Body of pancreas (tissue), 4 donors: ENCODE results near the gene STX16. TPM values are rescaled to one million over a fixed set of nuclear protein-coding genes. Genes with fewer than 3 reads are reported as not detected.

Experiments
- ATAC-seq: fragments of 150-250 bp; one replicate; pipeline ENCODE4 v1.9.1; 2016
- DNase-seq, 4 donors: peaks; one replicate each; pipeline ENCODE4 v3.0.0-alpha.2; 2019
- H3K27ac ChIP-seq, 4 donors: fragments of 200-600 bp; sonication (generic); 1 replicate in 3 of 4; 2 replicates in 1 of 4; pipeline versions ENCODE4 v1.5.1 to v1.6.1; 2016 to 2019; ENCODE audit warnings: mild to moderate bottlenecking in 1 of 4, mixed read lengths in 1 of 4, moderate library complexity in 1 of 4
- H3K27me3 ChIP-seq, 2 donors: fragments of 200-600 bp; sonication (generic); one replicate each; pipeline ENCODE4 v1.6.0; 2016; ENCODE audit warnings: mild to moderate bottlenecking in 1 of 2
- H3K36me3 ChIP-seq, 2 donors: fragments of 200-600 bp; sonication (generic); replicated peaks in 1 of 2; 2 replicates each; pipeline ENCODE4 v1.5.1; 2016; ENCODE audit warnings: low read depth in 2 of 2; ENCODE audit not compliant: insufficient read depth in 1 of 2
- H3K4me1 ChIP-seq: fragments of 200-600 bp; sonication (generic); one replicate; pipeline ENCODE4 v1.6.0; 2016
- H3K4me3 ChIP-seq, 2 donors: fragments of 200-600 bp; sonication (generic); 1 replicate in 1 of 2; 2 replicates in 1 of 2; pipeline ENCODE4 v1.5.1; 2016 to 2019
- H3K9me3 ChIP-seq, 3 donors: fragments of 200-600 bp; sonication (generic); 1 replicate in 2 of 3; 2 replicates in 1 of 3; pipeline ENCODE4 v1.5.1; 2016
- CTCF ChIP-seq, 7 experiments: fragments of 450-650 bp in 4 of 7; fragments of 200-600 bp in 3 of 7; sonication (generic) in 3 of 7; IDR thresholded peaks; one replicate each; pipeline ENCODE4 v1.5.1; 2016 to 2019; ENCODE audit warnings: antibody characterized with exemption in 7 of 7
- POLR2A ChIP-seq, 3 donors: fragments of 450-650 bp; IDR thresholded peaks; one replicate each; pipeline ENCODE4 v1.6.1; 2016; ENCODE audit warnings: antibody characterized with exemption in 3 of 3, mild to moderate bottlenecking in 2 of 3
- WGBS, 2 donors: methylation state at CpG; one replicate each; pipeline ENCODE4 v1.1.5; 2017; 5-methylcytosine and 5-hydroxymethylcytosine counted together
- intact Hi-C: fragments of 100-400 bp; cut with DNase I; formaldehyde crosslinking; loops from one replicate; pipeline ENCODE4 v1.15.1; 2023
- total RNA-seq, 2 donors: library from RNA; depleted of rRNA; stranded (reverse); fragments of >200 nt; gene quantifications; one replicate each; pipeline ENCODE4 v1.1.0, GENCODE V29; 2016

The STX16 gene
- total RNA-seq, 2 donors from 2014 or later: 55.0 to 69.5 TPM

- Histone ChIP-seq H3K27me3 (no peaks in the 10 kb centered on the region), H3K9me3 (no peaks in the 10 kb centered on the region), H3K4me3 (no peak overlapping the region), H3K4me1 (peaks cover 16% of the 10 kb centered on the region), H3K36me3 (peaks cover 0 to 3% of the 10 kb centered on the region in 2 donors), H3K27ac (peak overlapping the region in 2 of 4 donors; percentile 52 to 85)
- ATAC-seq (no peak), DNase-seq (peak in 1 of 4 donors; percentile 45)
- 28 to 32% methylated on average over 7 of the region's 7 CpGs for WGBS, 2 donors
- intact Hi-C loops: loop anchor here (10.0 kb wide), 1 partner anchor 456 kb away; no protein-coding TSS in a partner anchor
- TF ChIP-seq POLR2A (IDR thresholded peaks at IDR 0.05): no peak
- TF ChIP-seq CTCF (IDR thresholded peaks at IDR 0.05): no peak
Observed at GRCh38 chr20:58690396-58691135, 39.5 kb downstream of the STX16 start.

GRCh38 chr20:58691773-58692578 lies 40.9 kb downstream of the STX16 start:
- intact Hi-C loops: loop anchor here (10.0 kb wide), 1 partner anchor 457 kb away; no protein-coding TSS in a partner anchor
- no peak overlapping the region for H3K4me3 ChIP-seq

GRCh38 chr20:58692579-58693225 lies 41.6 kb downstream of the STX16 start, which contains the start of gene NPEPL1:
Gene NPEPL1 (plus strand): TSS chr20:58692800. CDS start chr20:58692901, 101 bp downstream.
- TF ChIP-seq POLR2A (IDR thresholded peaks at IDR 0.05) (peak in 1 of 3 donors; percentile 38), CTCF (IDR thresholded peaks at IDR 0.05) (peak in 3 of 7 experiments; percentile 36 to 76 (median 70))
- intact Hi-C loops: loop anchor here (10.0 kb wide), 1 partner anchor 458 kb away; no protein-coding TSS in a partner anchor
- DNase-seq (peak; percentile 64 to 79 (median 67)), ATAC-seq (peak; percentile 91)
- peak within 1 kb of the TSS; percentile 62 to 85 (median 72) for H3K27ac ChIP-seq
- peaks cover 0 to 3% of the 10 kb centered on the region in 2 donors for H3K36me3 ChIP-seq
- H3K9me3 ChIP-seq: no peaks in the 10 kb centered on the region
- no peak within 1 kb of the TSS for H3K4me3 ChIP-seq
- H3K27me3 ChIP-seq: no peaks in the 10 kb centered on the region
- 3% methylated on average over 47 of the region's 93 CpGs; no CpG with 5 or more reads in 1 of the 2 donors for WGBS, 2 donors
- peaks cover 16% of the 10 kb centered on the region for H3K4me1 ChIP-seq

More at GRCh38 chr20:58691773-58692578, 40.9 kb downstream of the STX16 start:
- H3K9me3 ChIP-seq: no peaks in the 10 kb centered on the region
- peaks cover 0 to 3% of the 10 kb centered on the region in 2 donors for H3K36me3 ChIP-seq
- 72 to 92% methylated on average over 9 to 28 of the region's 31 CpGs for WGBS, 2 donors
- no peak for ATAC-seq
- peaks cover 16% of the 10 kb centered on the region for H3K4me1 ChIP-seq
- H3K27me3 ChIP-seq: no peaks in the 10 kb centered on the region
- H3K27ac ChIP-seq: peak overlapping the region; percentile 62 to 85 (median 70)
- DNase-seq: peak in 3 of 4 donors; percentile 35 to 61 (median 35)
- no peak for TF ChIP-seq POLR2A (IDR thresholded peaks at IDR 0.05)
- TF ChIP-seq CTCF (IDR thresholded peaks at IDR 0.05): no peak

GRCh38 chr20:58693226-58694006 lies 42.3 kb downstream of the STX16 start:
- Histone ChIP-seq H3K9me3 (no peaks in the 10 kb centered on the region), H3K27ac (peak overlapping the region; percentile 62 to 76 (median 68)), H3K4me3 (no peak overlapping the region), H3K36me3 (peaks cover 0 to 3% of the 10 kb centered on the region in 2 donors), H3K27me3 (no peaks in the 10 kb centered on the region), H3K4me1 (peaks cover 16% of the 10 kb centered on the region)
- intact Hi-C loops: loop anchor here (10.0 kb wide), 1 partner anchor 459 kb away; no protein-coding TSS in a partner anchor
- DNase-seq (peak; percentile 28 to 57 (median 32)), ATAC-seq (no peak)
- TF ChIP-seq POLR2A (IDR thresholded peaks at IDR 0.05): no peak
- TF ChIP-seq CTCF (IDR thresholded peaks at IDR 0.05): no peak
- WGBS, 2 donors: 42 to 74% methylated on average over 11 to 42 of the region's 51 CpGs
